ENCODE results near the gene GOLGA6L7.
"Not testable (repeated sequence)": the region's sequence is repeated elsewhere in the genome, so short reads cannot be mapped to it uniquely, and the experiment has no call there.

GRCh38 chr15:28842210-28842609 lies 6.2 kb downstream of the GOLGA6L7 start:
- not testable (repeated sequence) for TF ChIP-seq POLR2AphosphoS5 (IDR thresholded peaks at IDR 0.05); CTCF (IDR thresholded peaks at IDR 0.05 in 8 of 11, conservative IDR thresholded peaks at IDR 0.05 in 3 of 11); POLR2A (IDR thresholded peaks at IDR 0.05)

Measured in spleen (tissue), 7 donors.